H1 (cell line): ENCODE data around the gene EPB41L4A. TPM values are rescaled to one million over a fixed set of nuclear protein-coding genes. Genes with fewer than 3 reads are reported as not detected.

Experiments
- CTCF ChIA-PET: fragments of 300-600 bp; sonication (Branson Sonifier 250); formaldehyde crosslinking; loops from one replicate; lab custom pipeline; 2021; ENCODE audit not compliant: partially characterized antibody; lab: Charles Lee
- POLR2A ChIA-PET: fragments of 300-600 bp; sonication (Branson Sonifier 250); formaldehyde crosslinking; loops from one replicate; lab custom pipeline; 2021; ENCODE audit warnings: inconsistent platforms; ENCODE audit not compliant: partially characterized antibody; lab: Charles Lee
- DNase-seq, 2 experiments: peaks; one replicate each; pipeline versions ENCODE4 v3.0.0 to v3.0.0-alpha.2; 2010 to 2022; ENCODE audit warnings: low spot score in 2 of 2, low read depth in 1 of 2, mixed read lengths in 1 of 2
- FAIRE-seq: peaks from 2 replicates; lab custom pipeline; 2011; peaks lifted over from hg19 to GRCh38; lab: Jason Lieb, UNC
- H2AFZ ChIP-seq: 2 replicates; pipeline ENCODE4 v1.8.1; 2012; ENCODE audit warnings: low read length, inconsistent platforms
- H2AK5ac ChIP-seq: 2 replicates; pipeline ENCODE4 v1.6.1; 2013; ENCODE audit warnings: low read depth, low read length
- H2BK120ac ChIP-seq: replicated peaks from 2 replicates; pipeline ENCODE3; 2013; ENCODE audit warnings: low read depth, low read length, inconsistent platforms
- H2BK12ac ChIP-seq: 2 replicates; pipeline ENCODE4 v1.6.1; 2013; ENCODE audit warnings: low read depth, low read length
- H2BK15ac ChIP-seq: 2 replicates; pipeline ENCODE4 v1.6.1; 2013; ENCODE audit warnings: low read length
- H2BK20ac ChIP-seq: 2 replicates; pipeline ENCODE4 v1.6.1; 2013; ENCODE audit warnings: low read length
- H2BK5ac ChIP-seq: 2 replicates; pipeline ENCODE4 v1.6.1; 2013; ENCODE audit warnings: low read depth, low read length
- H3K14ac ChIP-seq: 2 replicates; pipeline ENCODE4 v1.6.1; 2013; ENCODE audit warnings: inconsistent platforms; ENCODE audit not compliant: insufficient read length
- H3K18ac ChIP-seq: 2 replicates; pipeline ENCODE4 v1.6.1; 2013; ENCODE audit warnings: low read length; ENCODE audit errors: extremely low read depth
- H3K23ac ChIP-seq: 2 replicates; pipeline ENCODE4 v1.6.1; 2013; ENCODE audit warnings: inconsistent platforms; ENCODE audit not compliant: insufficient read length
- H3K23me2 ChIP-seq: 2 replicates; pipeline ENCODE4 v1.6.1; 2013; ENCODE audit warnings: low read depth, low read length
- H3K27ac ChIP-seq: 2 replicates; pipeline ENCODE4 v1.6.1; 2011; ENCODE audit warnings: low read depth, low read length, inconsistent platforms
- H3K27me3 ChIP-seq, 4 experiments: replicated peaks in 1 of 4; 1 replicate in 1 of 4; 2 replicates in 3 of 4; pipeline versions ENCODE4 v1.6.1 to v1.8.1; 2011 to 2013; ENCODE audit warnings: low read length in 3 of 4, mild to moderate bottlenecking in 3 of 4, inconsistent platforms in 2 of 4, mixed read lengths in 2 of 4, moderate library complexity in 1 of 4; ENCODE audit not compliant: control insufficient read depth in 3 of 4, insufficient read depth in 3 of 4; ENCODE audit errors: extremely low read depth in 1 of 4
- H3K36me3 ChIP-seq, 4 experiments: 2 replicates each; pipeline versions ENCODE4 v1.6.1 to v1.8.1; 2011 to 2013; ENCODE audit warnings: mild to moderate bottlenecking in 4 of 4, low read length in 3 of 4, moderate library complexity in 2 of 4, control low read depth in 1 of 4, inconsistent platforms in 1 of 4; ENCODE audit not compliant: insufficient read depth in 4 of 4, control insufficient read depth in 2 of 4
- H3K4ac ChIP-seq: replicated peaks from 2 replicates; pipeline ENCODE3; 2013; ENCODE audit warnings: low read length, low read depth, mixed read lengths, inconsistent platforms; ENCODE audit not compliant: insufficient read length
- H3K4me1 ChIP-seq, 4 experiments: replicated peaks in 1 of 4; 1 replicate in 1 of 4; 2 replicates in 3 of 4; pipeline versions ENCODE4 v1.6.1 to v1.8.1; 2011 to 2013; ENCODE audit warnings: low read length in 3 of 4, inconsistent platforms in 2 of 4, mixed read lengths in 1 of 4; ENCODE audit not compliant: insufficient read depth in 4 of 4, control insufficient read depth in 3 of 4
- H3K4me2 ChIP-seq, 2 experiments: 2 replicates each; pipeline versions ENCODE4 v1.6.1 to v1.8.1; 2011 to 2013; ENCODE audit warnings: low read depth in 2 of 2, low read length in 2 of 2, control low read depth in 1 of 2, inconsistent platforms in 1 of 2, mild to moderate bottlenecking in 1 of 2; ENCODE audit not compliant: insufficient read depth in 1 of 2
- H3K4me3 ChIP-seq, 4 experiments: fragments of 200-600, 300-600 bp in 1 of 4; sonication (generic), shearing (Covaris generic), sonication (Bioruptor Twin) in 1 of 4; 2 replicates each; pipeline versions ENCODE4 v1.5.1 to v1.8.1; 2011 to 2016; ENCODE audit warnings: low read length in 4 of 4, low read depth in 3 of 4, control low read depth in 2 of 4, inconsistent platforms in 2 of 4, mild to moderate bottlenecking in 2 of 4, mixed read lengths in 1 of 4, moderate library complexity in 1 of 4; ENCODE audit not compliant: insufficient read depth in 2 of 4; ENCODE audit errors: extremely low read depth in 1 of 4
- H3K56ac ChIP-seq: replicated peaks from 2 replicates; pipeline ENCODE3; 2013; ENCODE audit warnings: low read depth, mild to moderate bottlenecking, mixed read lengths, low read length, inconsistent platforms; ENCODE audit not compliant: insufficient read length
- H3K79me1 ChIP-seq: 2 replicates; pipeline ENCODE4 v1.6.1; 2013; ENCODE audit warnings: low read depth, low read length, control low read depth
- H3K79me2 ChIP-seq, 2 experiments: 2 replicates each; pipeline versions ENCODE4 v1.6.1 to v1.8.1; 2012 to 2013; ENCODE audit warnings: low read length in 2 of 2, mild to moderate bottlenecking in 2 of 2, inconsistent platforms in 1 of 2; ENCODE audit not compliant: insufficient read depth in 2 of 2, control insufficient read depth in 1 of 2
- H3K9ac ChIP-seq, 4 experiments: replicated peaks in 1 of 4; 1 replicate in 1 of 4; 2 replicates in 3 of 4; pipeline versions ENCODE4 v1.6.1 to v1.8.1; 2011 to 2013; ENCODE audit warnings: low read depth in 3 of 4, low read length in 3 of 4, control low read depth in 2 of 4, mild to moderate bottlenecking in 2 of 4, moderate library complexity in 2 of 4, inconsistent platforms in 1 of 4; ENCODE audit errors: extremely low read depth in 1 of 4
- H3K9me3 ChIP-seq, 2 experiments: 2 replicates each; pipeline versions ENCODE4 v1.6.1 to v1.8.1; 2012 to 2013; ENCODE audit warnings: mild to moderate bottlenecking in 2 of 2, moderate library complexity in 2 of 2, control low read depth in 1 of 2, inconsistent platforms in 1 of 2, low read depth in 1 of 2, low read length in 1 of 2, mixed read lengths in 1 of 2; ENCODE audit not compliant: insufficient read depth in 2 of 2
- H4K20me1 ChIP-seq, 2 experiments: replicated peaks in 1 of 2; 2 replicates each; pipeline versions ENCODE3 to v1.8.1; 2011 to 2013; ENCODE audit warnings: inconsistent platforms in 2 of 2, low read length in 2 of 2, mild to moderate bottlenecking in 1 of 2; ENCODE audit not compliant: insufficient read depth in 2 of 2, control insufficient read depth in 1 of 2
- H4K5ac ChIP-seq: 2 replicates; pipeline ENCODE4 v1.6.1; 2013; ENCODE audit warnings: low read length, low read depth, mixed read lengths, inconsistent platforms; ENCODE audit not compliant: insufficient read length
- H4K8ac ChIP-seq: 2 replicates; pipeline ENCODE4 v1.8.0; 2013; ENCODE audit warnings: mild to moderate bottlenecking, moderate library complexity, low read length, inconsistent platforms; ENCODE audit not compliant: insufficient read depth; ENCODE audit errors: extremely low read depth
- H4K91ac ChIP-seq: replicated peaks from 2 replicates; pipeline ENCODE3; 2013; ENCODE audit warnings: low read length, mixed read lengths, inconsistent platforms; ENCODE audit not compliant: insufficient read length
- MAFK ChIP-seq: IDR thresholded peaks from 2 replicates; pipeline ENCODE4 v1.6.1; 2012; ENCODE audit warnings: low read depth, mild to moderate bottlenecking, improper control_type of control experiment, low read length
- TCF12 ChIP-seq: IDR thresholded peaks from 2 replicates; pipeline ENCODE4 v1.6.1; 2011; ENCODE audit warnings: low read depth, mild to moderate bottlenecking, low read length
- WGBS, 2 experiments: shearing (Covaris generic) in 1 of 2; methylation state at CpG; one replicate each; pipeline versions ENCODE4 v1.1.6 to v1.1.7; 2013 to 2015; ENCODE audit warnings: low lambda C conversion rate in 2 of 2, mixed read lengths in 2 of 2, inconsistent platforms in 1 of 2, low coverage in 1 of 2, missing lambda C conversion rate in 1 of 2; ENCODE audit not compliant: insufficient replicate concordance in 2 of 2, insufficient coverage in 1 of 2, insufficient read length in 1 of 2; ENCODE audit errors: extremely low coverage in 1 of 2, missing lambda C conversion rate in 1 of 2; 5-methylcytosine and 5-hydroxymethylcytosine counted together
- polyA plus RNA-seq, 7 experiments: library from polyadenylated mRNA; depleted of rRNA in 3 of 7; stranded (reverse) in 5 of 7; unstranded in 2 of 7; fragments of >200 nt in 5 of 7; fragments of 200-250 nt in 2 of 7; gene quantifications; 1 replicate in 5 of 7; 2 replicates in 1 of 7; 4 replicates in 1 of 7; pipeline versions ENCODE4 v1.2.1 to v1.2.3, GENCODE V29; 2011 to 2013; ENCODE audit warnings: missing spikeins in 2 of 7, mixed read lengths in 2 of 7
- total RNA-seq: library from RNA; stranded (reverse); fragmentation: NEBNext Ultra II Directional; extraction: Animal tissue kit (Norgen Biotek cat#: 25700); gene quantifications from 2 replicates; pipeline ENCODE4 v1.2.1, GENCODE V29; 2021

EPB41L4A gene
- total and polyA plus RNA-seq, 2 of the 8 experiments (the other 6 are each of a cell fraction or from before 2014, with no cell fraction given): 1.6 to 4.6 TPM

DNA sequence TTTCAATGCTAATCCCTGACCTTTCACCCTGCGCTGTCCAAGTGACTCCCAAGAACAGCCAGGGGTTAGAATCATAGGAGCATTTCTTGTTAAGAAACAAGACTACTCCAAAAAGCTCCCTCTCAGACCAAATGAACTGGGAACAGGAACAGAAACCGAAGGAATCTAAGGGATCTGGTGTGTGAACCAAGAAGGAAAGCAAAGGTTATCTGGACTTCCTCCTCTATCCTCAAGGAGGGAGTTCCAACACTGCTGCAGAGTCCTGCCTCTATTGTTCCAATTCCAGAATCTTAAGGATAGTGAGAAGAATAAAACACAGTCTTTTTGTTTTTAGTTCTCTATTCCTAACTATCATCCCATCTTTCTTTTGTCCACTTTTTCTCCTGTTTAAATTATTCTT is 87.2 kb downstream of the EPB41L4A start:
- no peak overlapping the region for H3K18ac ChIP-seq
- H3K4me2 ChIP-seq: no peak overlapping the region
- POLR2A ChIA-PET: no interaction called here
- H2AK5ac ChIP-seq: no peak overlapping the region
- H3K14ac ChIP-seq: no peak overlapping the region
- H4K20me1 ChIP-seq: no peaks in the 10 kb centered on the region
- no peak overlapping the region for H4K5ac ChIP-seq
- no peak for DNase-seq
- no peak overlapping the region for H3K4me3 ChIP-seq
- no peaks in the 10 kb centered on the region for H3K79me1 ChIP-seq
- no peak overlapping the region for H4K8ac ChIP-seq
- no peak overlapping the region for H3K56ac ChIP-seq
- FAIRE-seq: no peak
- no peak overlapping the region for H4K91ac ChIP-seq
- H2AFZ ChIP-seq: no peak overlapping the region
- H2BK120ac ChIP-seq: no peak overlapping the region
- WGBS, 2 experiments: 98% methylated on average over 2 of the region's 2 CpGs; no CpG with 5 or more reads in 1 of the 2 experiments
- H2BK15ac ChIP-seq: no peak overlapping the region
- H3K4me1 ChIP-seq: peaks cover 5 to 13% (median 9%) of the 10 kb centered on the region in 4 experiments; a peak in 6 of 7 replicates
- no peak overlapping the region for H2BK12ac ChIP-seq
- no peak overlapping the region for H2BK5ac ChIP-seq
- no peak overlapping the region for H2BK20ac ChIP-seq
- no peak for TF ChIP-seq TCF12
- no peak for TF ChIP-seq MAFK
- TF ChIP-seq, all 59 proteins: peak for 0
- no peaks in the 10 kb centered on the region for H3K79me2 ChIP-seq
- H3K27me3 ChIP-seq: no peaks in the 10 kb centered on the region
- no peak overlapping the region for H3K23ac ChIP-seq
- no peak overlapping the region for H3K4ac ChIP-seq
- no peak overlapping the region for H3K9ac ChIP-seq
- H3K23me2 ChIP-seq: no peaks in the 10 kb centered on the region
- no peaks in the 10 kb centered on the region for H3K36me3 ChIP-seq
- CTCF ChIA-PET: interaction anchor here (0.9 to 1.4 kb wide), 2 partner anchors 16 to 89 kb away, joined by 3 read pairs; no protein-coding TSS in a partner anchor
- H3K27ac ChIP-seq: no peak overlapping the region
- no peaks in the 10 kb centered on the region for H3K9me3 ChIP-seq
